ENCODE measurements around the gene STPG1.

The STPG1 gene

GRCh38 chr1:24366707-24367106, 46.9 kb downstream of the STPG1 start:
- no peak for DNase-seq

GRCh38 chr1:24364975-24365678, 48.5 kb downstream of the STPG1 start:
- DNase-seq, result no peak

GRCh38 chr1:24364605-24364974, 49.0 kb downstream of the STPG1 start:
- no peak for DNase-seq

GRCh38 chr1:24363994-24364393, 49.6 kb downstream of the STPG1 start:
- DNase-seq, result no peak

- DNase-seq, result no peak
These were observed 50.5 kb downstream of the STPG1 start for GRCh38 chr1:24362982-24363614.

- no peak for DNase-seq
These were observed 51.2 kb downstream of the STPG1 start for GRCh38 chr1:24362396-24362795.

- no peak for DNase-seq
These were observed 51.8 kb downstream of the STPG1 start for GRCh38 chr1:24361811-24362210.

GRCh38 chr1:24360681-24361080, 52.9 kb downstream of the STPG1 start:
- DNase-seq, result no peak

- DNase-seq, result no peak
These were observed 56.5 kb downstream of the STPG1 start for GRCh38 chr1:24357038-24357437.

GRCh38 chr1:24355466-24355865, 58.1 kb downstream of the STPG1 start:
- no peak for DNase-seq

- DNase-seq, result no peak
These were observed 60.2 kb downstream of the STPG1 start for GRCh38 chr1:24353292-24353891.

GRCh38 chr1:24351918-24352627, 61.5 kb downstream of the STPG1 start:
- peak; percentile 18 for DNase-seq

- DNase-seq, result no peak
These were observed 62.3 kb downstream of the STPG1 start for GRCh38 chr1:24351247-24351646.

- DNase-seq, result no peak
These were observed 63.7 kb downstream of the STPG1 start for GRCh38 chr1:24349891-24350290.

GRCh38 chr1:24348196-24348595, 65.4 kb downstream of the STPG1 start:
- DNase-seq, result no peak

GRCh38 chr1:24347159-24347934, 66.2 kb downstream of the STPG1 start:
- DNase-seq, result no peak

GRCh38 chr1:24345334-24345733, 68.2 kb downstream of the STPG1 start:
- DNase-seq, result no peak

- no peak for DNase-seq
These were observed 69.4 kb downstream of the STPG1 start for GRCh38 chr1:24344090-24344742.

GRCh38 chr1:24343412-24344089, 70.0 kb downstream of the STPG1 start:
- DNase-seq, result no peak

GRCh38 chr1:24341260-24341659, 72.3 kb downstream of the STPG1 start:
- DNase-seq, result no peak

GRCh38 chr1:24340770-24341169, 72.8 kb downstream of the STPG1 start:
- DNase-seq, result no peak

- DNase-seq, result no peak
These were observed 73.6 kb downstream of the STPG1 start for GRCh38 chr1:24339996-24340395.

Measured in hematopoietic multipotent progenitor cell treated with erythropoietin and hydrocortisone succinate and interleukin-3 and kit ligand, for 6 days (in vitro differentiated cells).